ENCODE data around the gene XRCC4.

XRCC4 gene

GRCh38 chr5:83385812-83386211 lies 308.5 kb downstream of the XRCC4 start:
- TF ChIP-seq POU2F2 (IDR thresholded peaks at IDR 0.05; ENCODE audit: low read depth, low read length) (no peak), SPI1 (IDR thresholded peaks at IDR 0.05; ENCODE audit: low read depth, low read length) (no peak), POLR2AphosphoS5 (IDR thresholded peaks at IDR 0.05; ENCODE audit: low read depth, low read length) (no peak), TAF1 (IDR thresholded peaks at IDR 0.05; ENCODE audit: low read depth, low read length) (no peak), POLR2A (IDR thresholded peaks at IDR 0.05; ENCODE audit: low read depth, low read length) (no peak), PAX5 (IDR thresholded peaks at IDR 0.05; ENCODE audit: insufficient read depth, low read length, severe bottlenecking) (no peak)
- no peak for FAIRE-seq
- no peak for DNase-seq (ENCODE audit: insufficient read length, low spot score)

DNA sequence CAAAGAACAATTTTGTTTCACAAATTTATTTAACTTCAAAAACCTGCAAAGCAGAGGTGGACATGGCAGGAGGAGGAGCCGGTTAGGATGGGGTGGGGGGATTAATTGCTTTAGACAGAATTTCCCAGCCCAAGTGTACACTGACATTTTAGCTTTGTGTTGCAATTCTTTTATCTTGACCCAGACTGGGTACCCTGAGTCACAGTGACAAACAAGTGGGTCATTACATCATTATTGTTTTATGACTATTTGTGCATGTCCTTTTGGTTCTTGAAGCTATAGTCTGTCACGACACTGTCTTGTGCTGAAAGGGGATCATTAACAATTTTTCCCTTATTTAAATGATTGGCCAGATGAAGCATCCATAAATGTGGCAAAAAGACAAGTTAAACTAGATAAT lies 309.7 kb downstream of the XRCC4 start:
- no peak for TF ChIP-seq TAF1 (IDR thresholded peaks at IDR 0.05; ENCODE audit: low read depth, low read length)
- TF ChIP-seq POLR2A (IDR thresholded peaks at IDR 0.05; ENCODE audit: low read depth, low read length): no peak
- TF ChIP-seq SPI1 (IDR thresholded peaks at IDR 0.05; ENCODE audit: low read depth, low read length): no peak
- no peak for TF ChIP-seq POLR2AphosphoS5 (IDR thresholded peaks at IDR 0.05; ENCODE audit: low read depth, low read length)
- no peak for TF ChIP-seq PAX5 (IDR thresholded peaks at IDR 0.05; ENCODE audit: insufficient read depth, low read length, severe bottlenecking)
- TF ChIP-seq POU2F2 (IDR thresholded peaks at IDR 0.05; ENCODE audit: low read depth, low read length): no peak
- DNase-seq (ENCODE audit: insufficient read length, low spot score) (no peak), FAIRE-seq (peak; percentile 16)

DNA sequence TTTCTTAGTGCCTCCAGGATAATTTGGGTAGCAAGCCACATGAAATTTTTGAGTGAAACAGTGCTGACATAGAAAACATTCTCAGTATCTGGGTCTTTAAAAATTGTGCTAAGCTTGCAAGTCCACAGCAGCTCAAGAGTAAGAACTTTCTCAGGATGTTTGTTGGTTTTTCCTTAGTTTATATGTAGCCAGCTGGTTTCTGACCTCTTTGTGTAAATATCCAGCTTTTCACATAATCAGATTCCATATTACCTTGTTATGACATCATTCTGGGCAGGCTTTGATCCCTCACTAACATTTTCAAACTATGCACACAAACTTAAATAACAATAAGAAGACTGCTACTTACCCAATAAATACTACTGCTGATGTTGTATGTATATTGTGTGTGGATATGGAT lies 311.3 kb downstream of the XRCC4 start:
- no peak for TF ChIP-seq SPI1 (IDR thresholded peaks at IDR 0.05; ENCODE audit: low read depth, low read length)
- TF ChIP-seq POLR2AphosphoS5 (IDR thresholded peaks at IDR 0.05; ENCODE audit: low read depth, low read length): no peak
- TF ChIP-seq PAX5 (IDR thresholded peaks at IDR 0.05; ENCODE audit: insufficient read depth, low read length, severe bottlenecking): no peak
- TF ChIP-seq TAF1 (IDR thresholded peaks at IDR 0.05; ENCODE audit: low read depth, low read length): no peak
- TF ChIP-seq POLR2A (IDR thresholded peaks at IDR 0.05; ENCODE audit: low read depth, low read length): no peak
- no peak for TF ChIP-seq POU2F2 (IDR thresholded peaks at IDR 0.05; ENCODE audit: low read depth, low read length)
- FAIRE-seq: no peak
- DNase-seq (ENCODE audit: insufficient read length, low spot score): no peak

DNA sequence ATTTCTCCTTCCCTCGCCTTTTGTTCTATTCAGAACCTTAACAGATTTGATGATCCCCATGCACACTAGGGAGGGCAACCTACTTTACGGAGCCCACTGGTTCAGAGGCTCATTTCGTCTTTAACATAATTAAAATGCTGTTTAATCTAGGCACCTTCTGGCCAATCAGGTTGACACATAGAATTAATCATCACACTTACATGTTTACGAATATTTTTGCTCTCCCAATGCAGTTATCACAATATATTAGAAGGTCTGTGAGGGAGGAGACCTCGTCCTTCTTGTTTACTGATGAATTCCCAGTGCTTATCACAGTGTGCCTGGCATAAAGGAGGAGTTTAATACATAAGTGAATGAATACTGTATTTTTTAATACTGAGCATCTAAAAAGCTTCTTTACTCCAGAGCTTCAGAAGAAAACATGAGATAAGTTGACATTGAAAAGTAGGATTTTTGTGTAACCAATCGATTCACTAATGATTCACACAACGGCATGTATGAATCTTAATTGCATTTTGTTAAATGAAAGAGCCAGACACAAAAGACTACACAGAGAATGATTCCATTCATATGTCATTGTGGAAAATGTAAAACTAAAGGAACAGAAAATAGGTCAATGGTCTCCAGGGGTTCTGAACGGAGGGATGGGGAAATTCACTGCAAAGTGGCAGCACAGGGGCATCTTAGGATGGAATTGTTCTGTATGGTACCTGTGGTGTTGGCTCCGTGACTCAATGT lies 315.6 kb downstream of the XRCC4 start:
- no peak for FAIRE-seq

GRCh38 chr5:83393504-83393866 lies 316.1 kb downstream of the XRCC4 start:
- DNase-seq (ENCODE audit: insufficient read length, low spot score) (no peak), FAIRE-seq (no peak)
- TF ChIP-seq PAX5 (IDR thresholded peaks at IDR 0.05; ENCODE audit: insufficient read depth, low read length, severe bottlenecking): no peak

More for the DNA sequence above, 315.6 kb downstream of the XRCC4 start:
- TF ChIP-seq POLR2AphosphoS5 (IDR thresholded peaks at IDR 0.05; ENCODE audit: low read depth, low read length) (no peak), TAF1 (IDR thresholded peaks at IDR 0.05; ENCODE audit: low read depth, low read length) (no peak), PAX5 (IDR thresholded peaks at IDR 0.05; ENCODE audit: insufficient read depth, low read length, severe bottlenecking) (no peak), POLR2A (IDR thresholded peaks at IDR 0.05; ENCODE audit: low read depth, low read length) (no peak), SPI1 (IDR thresholded peaks at IDR 0.05; ENCODE audit: low read depth, low read length) (no peak), POU2F2 (IDR thresholded peaks at IDR 0.05; ENCODE audit: low read depth, low read length) (no peak)
- no peak for DNase-seq (ENCODE audit: insufficient read length, low spot score)

- DNase-seq (ENCODE audit: insufficient read length, low spot score) (no peak), FAIRE-seq (peak; percentile 70)
- no peak for TF ChIP-seq POU2F2 (IDR thresholded peaks at IDR 0.05; ENCODE audit: low read depth, low read length)
- TF ChIP-seq PAX5 (IDR thresholded peaks at IDR 0.05; ENCODE audit: insufficient read depth, low read length, severe bottlenecking): no peak
These were observed 316.8 kb downstream of the XRCC4 start for GRCh38 chr5:83394190-83394589.

DNA sequence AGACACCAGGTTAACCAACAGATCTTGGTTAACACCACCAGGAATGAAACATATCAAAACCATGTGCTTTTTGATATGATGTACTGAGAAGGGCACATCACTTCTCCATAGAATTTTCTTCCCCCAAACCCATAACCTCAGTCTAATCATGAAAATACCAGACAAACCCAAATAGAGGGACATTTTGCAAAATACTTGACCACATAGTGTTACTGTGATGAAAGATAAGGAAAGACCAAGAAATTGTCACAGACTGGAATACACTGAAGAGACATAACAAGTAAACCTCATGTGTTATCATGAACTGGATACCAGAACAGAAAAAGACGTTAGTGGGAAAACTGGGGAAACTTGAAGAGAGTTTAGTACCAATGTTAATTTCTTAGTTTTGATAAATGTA lies 319.3 kb downstream of the XRCC4 start:
- DNase-seq (ENCODE audit: insufficient read length, low spot score) (no peak), FAIRE-seq (no peak)

GRCh38 chr5:83397658-83398057 lies 320.3 kb downstream of the XRCC4 start:
- no peak for TF ChIP-seq POU2F2 (IDR thresholded peaks at IDR 0.05; ENCODE audit: low read depth, low read length)
- no peak for TF ChIP-seq POLR2A (IDR thresholded peaks at IDR 0.05; ENCODE audit: low read depth, low read length)
- no peak for TF ChIP-seq POLR2AphosphoS5 (IDR thresholded peaks at IDR 0.05; ENCODE audit: low read depth, low read length)
- no peak for TF ChIP-seq SPI1 (IDR thresholded peaks at IDR 0.05; ENCODE audit: low read depth, low read length)
- DNase-seq (ENCODE audit: insufficient read length, low spot score) (no peak), FAIRE-seq (no peak)

More for the DNA sequence above, 319.3 kb downstream of the XRCC4 start:
- TF ChIP-seq POLR2A (IDR thresholded peaks at IDR 0.05; ENCODE audit: low read depth, low read length) (no peak), SPI1 (IDR thresholded peaks at IDR 0.05; ENCODE audit: low read depth, low read length) (no peak), PAX5 (IDR thresholded peaks at IDR 0.05; ENCODE audit: insufficient read depth, low read length, severe bottlenecking) (no peak), TAF1 (IDR thresholded peaks at IDR 0.05; ENCODE audit: low read depth, low read length) (no peak), POLR2AphosphoS5 (IDR thresholded peaks at IDR 0.05; ENCODE audit: low read depth, low read length) (no peak), POU2F2 (IDR thresholded peaks at IDR 0.05; ENCODE audit: low read depth, low read length) (no peak)

- no peak for FAIRE-seq
- no peak for TF ChIP-seq SPI1 (IDR thresholded peaks at IDR 0.05; ENCODE audit: low read depth, low read length)
- TF ChIP-seq PAX5 (IDR thresholded peaks at IDR 0.05; ENCODE audit: insufficient read depth, low read length, severe bottlenecking): no peak
- no peak for TF ChIP-seq POU2F2 (IDR thresholded peaks at IDR 0.05; ENCODE audit: low read depth, low read length)
- no peak for TF ChIP-seq POLR2A (IDR thresholded peaks at IDR 0.05; ENCODE audit: low read depth, low read length)
- no peak for TF ChIP-seq POLR2AphosphoS5 (IDR thresholded peaks at IDR 0.05; ENCODE audit: low read depth, low read length)
- TF ChIP-seq TAF1 (IDR thresholded peaks at IDR 0.05; ENCODE audit: low read depth, low read length): no peak
- DNase-seq (ENCODE audit: insufficient read length, low spot score): no peak
These were observed 322.9 kb downstream of the XRCC4 start for GRCh38 chr5:83400241-83400640.

DNA sequence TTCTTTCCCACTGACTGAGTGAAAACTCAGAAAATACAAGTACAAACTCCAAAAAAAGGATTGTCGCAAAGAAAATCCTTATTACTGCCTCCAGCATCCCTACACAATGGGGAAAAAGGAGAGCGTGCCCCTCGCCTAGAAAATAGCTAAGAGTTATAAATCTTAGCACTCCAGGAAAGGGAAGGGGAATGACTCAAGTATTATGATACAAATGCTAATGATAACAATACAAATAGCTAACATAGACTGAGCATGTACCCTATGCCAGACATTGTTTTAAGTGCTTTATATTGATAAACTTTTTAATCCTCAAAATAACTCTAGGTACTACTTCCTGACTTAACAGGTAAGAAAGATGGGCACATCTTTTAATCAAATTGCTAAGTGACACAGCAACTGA lies 323.4 kb downstream of the XRCC4 start:
- TF ChIP-seq POLR2AphosphoS5 (IDR thresholded peaks at IDR 0.05; ENCODE audit: low read depth, low read length) (no peak), POU2F2 (IDR thresholded peaks at IDR 0.05; ENCODE audit: low read depth, low read length) (no peak), TAF1 (IDR thresholded peaks at IDR 0.05; ENCODE audit: low read depth, low read length) (no peak), PAX5 (IDR thresholded peaks at IDR 0.05; ENCODE audit: insufficient read depth, low read length, severe bottlenecking) (no peak), POLR2A (IDR thresholded peaks at IDR 0.05; ENCODE audit: low read depth, low read length) (no peak), SPI1 (IDR thresholded peaks at IDR 0.05; ENCODE audit: low read depth, low read length) (no peak)
- no peak for DNase-seq (ENCODE audit: insufficient read length, low spot score)
- no peak for FAIRE-seq

All from GM12891 (cell line).